GM12878 (cell line): ENCODE measurements around the gene PTX4.

ENCODE experiments used
- ATF7 ChIP-seq: fragments of 450-650 bp; IDR thresholded peaks from 2 replicates; pipeline ENCODE4 v1.6.1; 2016; ENCODE audit warnings: low read depth, mild to moderate bottlenecking
- CHD1 ChIP-seq: IDR thresholded peaks from 2 replicates; pipeline ENCODE4 v1.6.1; 2012; ENCODE audit warnings: low read depth, low read length, improper control_type of control experiment
- GABPA ChIP-seq: IDR thresholded peaks from 2 replicates; pipeline ENCODE4 v1.6.1; 2014; ENCODE audit warnings: antibody characterized with exemption, low read depth, mild to moderate bottlenecking, inconsistent platforms
- POLR2A ChIP-seq: IDR thresholded peaks from 2 replicates; pipeline ENCODE4 v1.6.1; 2011; ENCODE audit warnings: low read depth, mild to moderate bottlenecking, low read length
- SMC3 ChIP-seq: IDR thresholded peaks from 2 replicates; pipeline ENCODE4 v1.6.1; 2011; ENCODE audit warnings: low read length, improper control_type of control experiment, borderline replicate concordance
- SP1 ChIP-seq: IDR thresholded peaks from one replicate; pipeline ENCODE4 v1.6.1; 2011; ENCODE audit warnings: low read depth, low read length
- TF ChIP-seq, protein P1 (sequence below), 3 experiments: IDR thresholded peaks in 2 of 3; conservative IDR thresholded peaks in 1 of 3; 2 replicates each; pipeline ENCODE4 v1.5.1; 2011; ENCODE audit warnings: low read depth in 3 of 3, low read length in 3 of 3, mild to moderate bottlenecking in 3 of 3, control low read depth in 2 of 3, moderate library complexity in 2 of 3, inconsistent platforms in 1 of 3, mixed read lengths in 1 of 3; ENCODE audit not compliant: control insufficient read depth in 2 of 3, insufficient read depth in 1 of 3; ENCODE audit errors: extremely low read depth in 1 of 3
- TF ChIP-seq, protein P2 (sequence below): fragments of 450-650 bp; formaldehyde crosslinking; IDR thresholded peaks from 2 replicates; pipeline ENCODE4 v1.4.0; 2022; ENCODE audit warnings: mild to moderate bottlenecking, moderate library complexity

DNA sequence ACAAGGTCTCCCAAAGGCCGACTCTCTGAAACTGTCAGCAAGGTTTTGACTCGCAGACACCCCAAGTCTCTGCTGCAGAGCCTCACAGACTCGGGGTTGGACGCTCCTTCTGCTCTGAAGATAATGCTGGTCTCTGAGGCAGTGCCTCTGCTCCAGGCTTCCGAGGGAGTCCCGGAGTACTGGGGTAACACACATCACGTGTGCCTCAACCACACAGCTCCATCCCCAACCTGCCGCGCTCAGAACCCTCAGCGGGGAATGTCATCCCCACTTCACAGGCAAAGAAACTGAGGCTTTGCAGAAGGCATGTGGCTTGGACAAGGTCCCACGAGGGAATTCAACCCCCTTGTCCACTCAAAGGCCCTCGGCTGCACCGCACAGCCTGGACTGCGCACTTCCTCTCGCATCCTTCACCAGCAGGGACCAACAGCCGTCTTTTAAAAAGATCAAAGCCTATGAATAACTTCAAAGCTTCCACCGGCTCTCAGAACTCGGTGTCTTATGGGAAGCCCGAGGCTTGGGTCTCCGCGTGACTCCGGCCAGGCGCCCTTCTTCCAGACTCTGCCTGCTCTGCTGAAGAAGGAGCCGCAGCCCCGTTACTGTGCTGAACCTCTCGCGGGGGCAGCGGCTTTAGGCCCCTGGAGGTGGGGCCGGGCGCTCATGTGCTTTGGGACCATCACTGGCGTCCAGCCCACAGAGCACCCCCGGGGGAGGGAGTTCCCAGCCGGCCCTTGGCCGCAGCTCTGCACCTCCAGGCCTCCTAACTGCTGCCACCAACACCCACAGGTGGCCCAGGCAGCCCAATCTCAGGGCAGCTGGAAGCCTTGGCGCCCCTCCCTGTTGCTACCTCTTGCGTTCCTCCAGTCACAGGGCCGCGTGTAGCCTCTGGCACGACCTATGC is 46.9 kb upstream of the PTX4 start:
- no peak for TF ChIP-seq POLR2A
- no peak for TF ChIP-seq GABPA
- TF ChIP-seq ATF7: no peak
- TF ChIP-seq, protein P1, sequence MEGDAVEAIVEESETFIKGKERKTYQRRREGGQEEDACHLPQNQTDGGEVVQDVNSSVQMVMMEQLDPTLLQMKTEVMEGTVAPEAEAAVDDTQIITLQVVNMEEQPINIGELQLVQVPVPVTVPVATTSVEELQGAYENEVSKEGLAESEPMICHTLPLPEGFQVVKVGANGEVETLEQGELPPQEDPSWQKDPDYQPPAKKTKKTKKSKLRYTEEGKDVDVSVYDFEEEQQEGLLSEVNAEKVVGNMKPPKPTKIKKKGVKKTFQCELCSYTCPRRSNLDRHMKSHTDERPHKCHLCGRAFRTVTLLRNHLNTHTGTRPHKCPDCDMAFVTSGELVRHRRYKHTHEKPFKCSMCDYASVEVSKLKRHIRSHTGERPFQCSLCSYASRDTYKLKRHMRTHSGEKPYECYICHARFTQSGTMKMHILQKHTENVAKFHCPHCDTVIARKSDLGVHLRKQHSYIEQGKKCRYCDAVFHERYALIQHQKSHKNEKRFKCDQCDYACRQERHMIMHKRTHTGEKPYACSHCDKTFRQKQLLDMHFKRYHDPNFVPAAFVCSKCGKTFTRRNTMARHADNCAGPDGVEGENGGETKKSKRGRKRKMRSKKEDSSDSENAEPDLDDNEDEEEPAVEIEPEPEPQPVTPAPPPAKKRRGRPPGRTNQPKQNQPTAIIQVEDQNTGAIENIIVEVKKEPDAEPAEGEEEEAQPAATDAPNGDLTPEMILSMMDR (IDR thresholded peaks at IDR 0.05 in 2 of 3, conservative IDR thresholded peaks at IDR 0.05 in 1 of 3; ENCODE audit: control insufficient read depth in 2 of 3, extremely low read depth in 1 of 3, insufficient read depth in 1 of 3, low read depth in 3 of 3, low read length in 3 of 3): no peak
- TF ChIP-seq CHD1: no peak
- TF ChIP-seq SP1: no peak
- no peak for TF ChIP-seq SMC3
- TF ChIP-seq, protein P2, sequence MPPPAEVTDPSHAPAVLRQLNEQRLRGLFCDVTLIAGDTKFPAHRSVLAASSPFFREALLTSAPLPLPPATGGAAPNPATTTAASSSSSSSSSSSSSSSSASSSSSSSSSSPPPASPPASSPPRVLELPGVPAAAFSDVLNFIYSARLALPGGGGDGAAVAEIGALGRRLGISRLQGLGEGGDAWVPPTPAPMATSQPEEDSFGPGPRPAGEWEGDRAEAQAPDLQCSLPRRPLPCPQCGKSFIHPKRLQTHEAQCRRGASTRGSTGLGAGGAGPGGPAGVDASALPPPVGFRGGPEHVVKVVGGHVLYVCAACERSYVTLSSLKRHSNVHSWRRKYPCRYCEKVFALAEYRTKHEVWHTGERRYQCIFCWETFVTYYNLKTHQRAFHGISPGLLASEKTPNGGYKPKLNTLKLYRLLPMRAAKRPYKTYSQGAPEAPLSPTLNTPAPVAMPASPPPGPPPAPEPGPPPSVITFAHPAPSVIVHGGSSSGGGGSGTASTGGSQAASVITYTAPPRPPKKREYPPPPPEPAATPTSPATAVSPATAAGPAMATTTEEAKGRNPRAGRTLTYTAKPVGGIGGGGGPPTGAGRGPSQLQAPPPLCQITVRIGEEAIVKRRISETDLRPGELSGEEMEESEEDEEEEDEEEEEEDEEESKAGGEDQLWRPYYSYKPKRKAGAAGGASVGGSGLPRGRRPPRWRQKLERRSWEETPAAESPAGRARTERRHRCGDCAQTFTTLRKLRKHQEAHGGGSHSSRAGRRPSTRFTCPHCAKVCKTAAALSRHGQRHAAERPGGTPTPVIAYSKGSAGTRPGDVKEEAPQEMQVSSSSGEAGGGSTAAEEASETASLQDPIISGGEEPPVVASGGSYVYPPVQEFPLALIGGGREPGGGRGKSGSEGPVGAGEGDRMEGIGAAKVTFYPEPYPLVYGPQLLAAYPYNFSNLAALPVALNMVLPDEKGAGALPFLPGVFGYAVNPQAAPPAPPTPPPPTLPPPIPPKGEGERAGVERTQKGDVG (CRISPR knock-in tag): no peak
